Measurements from ENCODE around the gene GRIK3.

GRIK3 gene

DNA sequence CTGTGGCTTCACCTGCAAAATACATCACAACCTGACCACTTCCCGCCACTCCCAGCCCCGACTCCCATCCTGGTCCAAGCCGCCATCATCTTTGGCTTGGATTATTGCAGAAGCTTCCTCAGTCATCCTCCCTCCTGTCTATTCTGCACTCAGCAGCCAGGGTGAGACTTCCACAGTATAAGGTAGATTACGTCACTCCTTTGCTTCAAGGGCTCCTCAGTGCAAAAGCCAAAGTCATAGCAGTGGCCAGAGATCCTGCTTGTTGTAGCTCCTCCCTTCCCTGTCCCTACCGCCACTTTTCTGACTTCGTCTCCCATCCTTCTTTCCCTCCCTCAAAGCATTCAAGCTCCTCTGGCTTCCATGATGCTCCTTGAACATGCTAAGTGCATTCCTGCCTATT lies 152.8 kb downstream of the GRIK3 start:
- in situ Hi-C loops (cut with HindIII; ENCODE audit: low sequenced_read_pairs): no loop called here

GRCh38 chr1:36881068-36881405 lies 153.3 kb downstream of the GRIK3 start:
- in situ Hi-C loops (cut with HindIII; ENCODE audit: low sequenced_read_pairs): no loop called here

DNA sequence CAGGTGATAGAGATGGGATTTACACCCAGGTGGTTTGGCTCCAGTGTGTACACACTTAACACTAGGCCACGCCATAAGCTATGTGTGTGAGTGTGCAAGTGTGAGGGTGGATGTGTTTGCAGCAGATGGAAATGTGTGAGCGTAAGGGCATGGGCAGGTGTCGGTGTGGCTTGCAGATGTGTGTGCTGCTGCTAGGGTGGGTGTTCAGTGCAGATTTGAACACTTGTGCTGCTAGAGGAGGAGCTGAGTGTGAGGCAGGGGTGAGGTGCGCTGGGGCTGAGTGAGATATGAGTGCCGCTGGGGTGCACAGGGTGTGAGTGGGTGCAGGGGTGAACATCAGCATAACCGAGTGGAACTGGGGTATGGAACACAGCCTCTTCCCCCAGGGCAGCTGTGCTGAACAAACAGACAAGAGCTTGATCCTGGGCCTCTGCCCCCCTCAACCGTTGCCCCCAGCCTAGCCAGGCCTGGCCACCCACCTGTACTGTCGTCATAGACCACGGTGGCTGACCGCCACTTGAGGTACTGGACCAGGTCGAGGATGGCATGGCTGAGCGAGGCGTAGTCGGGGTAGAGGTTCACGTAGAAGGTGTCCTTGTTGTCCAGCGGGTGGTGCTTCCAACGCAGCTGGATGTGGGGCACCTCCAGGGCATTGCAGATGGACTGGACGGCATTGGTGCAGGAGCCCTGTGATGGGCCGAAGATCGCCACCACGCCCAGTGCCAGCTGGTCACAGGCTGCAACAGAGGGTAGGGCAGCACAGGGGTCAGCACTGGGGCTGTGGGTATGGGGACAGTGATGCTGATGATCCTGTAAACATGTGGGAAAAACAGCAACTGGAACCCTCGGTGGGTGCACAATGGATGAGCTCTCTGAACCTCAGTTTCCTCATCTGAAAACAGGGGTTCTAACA lies 153.9 kb downstream of the GRIK3 start:
- in situ Hi-C loops (cut with HindIII; ENCODE audit: low sequenced_read_pairs): no loop called here

- in situ Hi-C loops (cut with HindIII; ENCODE audit: low sequenced_read_pairs): no loop called here
Observed at GRCh38 chr1:36879613-36880012, 154.7 kb downstream of the GRIK3 start.

- in situ Hi-C loops (cut with HindIII; ENCODE audit: low sequenced_read_pairs): no loop called here
Observed at GRCh38 chr1:36876990-36877389, 157.3 kb downstream of the GRIK3 start.

DNA sequence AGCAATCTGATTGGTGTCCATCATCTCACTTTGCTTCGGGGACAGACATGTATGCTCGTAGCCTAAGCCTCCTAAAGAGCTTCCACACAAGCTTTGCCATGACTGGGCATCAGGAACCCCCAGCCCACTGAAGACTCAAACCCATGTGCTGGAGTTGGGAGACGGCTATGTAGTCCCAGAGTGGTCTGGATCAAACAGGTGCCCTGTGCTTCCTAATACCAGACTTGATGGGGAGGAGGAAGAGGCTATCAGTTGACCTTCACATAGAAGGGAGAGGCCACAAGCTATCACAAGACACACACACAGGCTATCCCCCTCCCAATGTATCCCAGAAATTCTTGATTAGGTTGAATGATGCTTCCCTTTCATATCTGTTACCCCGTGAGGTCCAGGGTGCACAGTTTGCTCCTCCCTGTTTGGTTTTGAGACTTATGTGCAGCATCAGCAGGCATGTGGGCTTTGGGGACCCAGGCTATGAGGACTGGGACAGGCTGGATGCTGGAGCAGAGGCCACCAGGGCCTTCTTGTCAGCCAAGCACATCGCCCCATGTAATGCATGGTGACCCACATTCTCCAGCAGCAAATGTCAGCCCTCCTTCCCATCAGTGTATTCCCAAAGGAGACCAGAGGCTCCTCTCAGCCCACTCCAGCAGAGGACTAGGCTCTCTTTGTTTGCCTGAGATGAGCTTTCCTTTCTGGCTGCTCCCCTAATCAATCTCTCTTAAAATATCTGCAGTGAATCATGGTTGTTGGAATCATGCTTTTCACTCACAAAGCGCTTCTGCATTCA lies 159.8 kb downstream of the GRIK3 start:
- in situ Hi-C loops (cut with HindIII; ENCODE audit: low sequenced_read_pairs): loop anchor here (25.0 kb wide), 1 partner anchor 388 kb away; no protein-coding TSS in a partner anchor

DNA sequence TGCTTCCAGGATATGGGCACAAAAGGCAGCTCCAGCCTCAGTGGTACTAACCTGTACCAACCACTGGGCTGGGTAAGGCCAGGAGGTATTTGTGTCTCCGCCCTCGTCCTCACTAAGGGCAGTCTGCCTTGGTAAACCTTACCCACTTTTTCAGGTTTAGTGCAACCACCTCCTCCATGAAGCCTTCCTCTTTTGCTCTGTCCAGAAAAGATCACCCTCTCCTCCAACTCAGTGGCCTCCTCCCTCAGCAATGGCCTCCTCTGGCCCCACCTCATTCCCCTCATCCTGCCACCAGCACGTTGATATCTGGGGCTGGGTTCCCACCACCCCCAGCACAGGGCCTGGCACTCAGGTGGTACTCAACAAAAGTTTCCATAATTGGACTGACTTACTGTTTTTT lies 161.5 kb downstream of the GRIK3 start:
- in situ Hi-C loops (cut with HindIII; ENCODE audit: low sequenced_read_pairs): loop anchor here (25.0 kb wide), 1 partner anchor 389 kb away; no protein-coding TSS in a partner anchor

- in situ Hi-C loops (cut with HindIII; ENCODE audit: low sequenced_read_pairs): loop anchor here (25.0 kb wide), 1 partner anchor 390 kb away; no protein-coding TSS in a partner anchor
Observed at GRCh38 chr1:36872126-36872754, 162.1 kb downstream of the GRIK3 start.

DNA sequence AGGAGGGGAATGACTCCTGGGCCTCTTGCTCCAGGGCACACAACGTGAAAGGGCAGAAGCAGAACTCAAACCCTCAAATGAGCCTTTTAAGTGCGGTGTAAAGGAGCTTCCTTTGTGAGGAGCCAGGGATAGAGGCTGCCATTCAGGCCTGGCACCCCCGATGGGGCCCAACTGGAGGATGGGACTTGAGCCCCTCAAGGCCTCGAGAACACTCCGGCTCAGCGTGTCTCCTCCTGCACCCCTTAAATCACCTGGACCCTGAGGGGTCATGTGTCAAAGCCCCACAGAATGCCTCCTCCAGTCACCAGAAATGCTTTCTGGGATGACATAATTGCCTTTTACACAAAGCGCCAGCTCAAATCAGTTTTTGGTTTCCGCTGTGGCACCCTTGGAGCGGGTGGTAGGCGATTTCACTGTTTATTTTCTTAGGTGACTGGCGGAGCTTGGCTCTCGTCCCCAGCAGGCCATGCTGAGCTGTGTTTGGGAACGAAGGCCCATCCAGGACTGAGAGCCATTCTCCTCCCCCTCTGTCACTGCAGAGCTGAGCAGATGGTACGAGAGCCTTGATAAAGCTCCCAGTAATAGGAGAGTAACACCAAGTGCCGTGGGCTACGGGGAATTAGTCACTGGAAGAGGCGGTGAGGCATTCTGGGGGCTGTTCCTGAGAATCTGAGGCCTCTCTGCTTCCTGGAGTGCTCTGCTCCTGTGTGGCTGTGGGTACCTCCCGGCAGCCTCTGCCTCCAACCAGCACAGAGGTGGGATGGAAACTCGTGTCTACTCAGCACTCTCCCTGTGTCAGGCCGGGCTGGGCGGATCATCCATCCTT lies 163.0 kb downstream of the GRIK3 start:
- in situ Hi-C loops (cut with HindIII; ENCODE audit: low sequenced_read_pairs): loop anchor here (25.0 kb wide), 1 partner anchor 391 kb away; no protein-coding TSS in a partner anchor

DNA sequence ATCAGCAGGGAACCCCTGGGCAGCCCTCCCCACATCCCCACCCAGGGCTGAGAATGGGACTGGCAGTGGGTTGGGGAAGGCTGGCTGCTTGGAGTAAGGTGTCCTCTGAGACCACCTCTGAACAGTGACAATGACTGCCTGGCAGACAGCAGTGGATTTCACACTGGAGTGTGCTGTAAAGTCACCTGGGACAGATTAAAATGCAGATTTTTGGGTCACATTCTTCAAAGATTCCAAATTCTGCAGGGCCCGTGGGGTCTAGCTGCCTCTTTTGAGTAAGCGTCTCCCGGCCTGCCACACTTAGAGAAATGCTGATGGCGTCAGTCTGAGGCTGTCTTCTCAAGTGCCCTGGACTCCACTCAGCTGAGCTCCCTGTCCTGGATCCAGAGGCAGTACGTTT lies 164.5 kb downstream of the GRIK3 start:
- in situ Hi-C loops (cut with HindIII; ENCODE audit: low sequenced_read_pairs): loop anchor here (25.0 kb wide), 1 partner anchor 392 kb away; no protein-coding TSS in a partner anchor

- in situ Hi-C loops (cut with HindIII; ENCODE audit: low sequenced_read_pairs): loop anchor here (25.0 kb wide), 1 partner anchor 393 kb away; no protein-coding TSS in a partner anchor
Observed at GRCh38 chr1:36869054-36869453, 165.3 kb downstream of the GRIK3 start.

DNA sequence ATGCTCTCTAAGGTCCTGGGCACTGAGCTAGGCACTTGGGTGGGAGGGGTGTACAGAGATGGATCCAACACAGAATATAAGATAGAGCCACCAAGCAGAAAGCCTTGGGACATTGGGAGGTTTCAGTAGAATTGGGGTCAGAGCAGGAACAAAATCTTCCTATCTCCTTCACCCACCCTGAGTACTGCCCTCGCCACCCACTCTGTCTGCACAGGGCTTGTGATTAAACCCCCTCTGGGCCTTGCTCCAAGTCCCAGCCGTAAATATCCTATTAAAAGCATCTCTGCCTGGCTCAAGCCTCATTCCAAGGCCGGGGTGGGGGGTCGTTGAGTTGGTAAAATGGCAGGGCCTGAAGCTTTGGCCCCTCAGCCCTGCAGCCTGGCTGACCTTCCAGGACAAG lies 166.7 kb downstream of the GRIK3 start:
- in situ Hi-C loops (cut with HindIII; ENCODE audit: low sequenced_read_pairs): loop anchor here (25.0 kb wide), 1 partner anchor 395 kb away; no protein-coding TSS in a partner anchor

GRCh38 chr1:36866169-36866814 lies 168.0 kb downstream of the GRIK3 start:
- in situ Hi-C loops (cut with HindIII; ENCODE audit: low sequenced_read_pairs): loop anchor here (25.0 kb wide), 1 partner anchor 396 kb away; no protein-coding TSS in a partner anchor

DNA sequence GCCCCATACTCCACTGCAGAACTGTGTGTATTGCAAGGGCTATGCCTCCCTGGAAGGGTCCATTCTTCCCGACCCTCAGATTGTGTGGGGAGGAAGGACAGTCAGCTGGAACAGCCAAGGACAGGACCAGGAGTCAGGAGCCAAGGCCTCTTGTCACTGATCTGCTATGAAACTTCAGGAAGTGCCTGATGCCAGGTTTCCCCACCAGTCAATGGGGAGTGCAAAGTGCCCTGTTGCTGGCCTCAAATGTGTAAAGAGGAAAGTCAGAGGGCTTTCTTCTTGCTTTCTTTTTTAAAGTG lies 168.8 kb downstream of the GRIK3 start:
- in situ Hi-C loops (cut with HindIII; ENCODE audit: low sequenced_read_pairs): loop anchor here (25.0 kb wide), 1 partner anchor 397 kb away; no protein-coding TSS in a partner anchor

DNA sequence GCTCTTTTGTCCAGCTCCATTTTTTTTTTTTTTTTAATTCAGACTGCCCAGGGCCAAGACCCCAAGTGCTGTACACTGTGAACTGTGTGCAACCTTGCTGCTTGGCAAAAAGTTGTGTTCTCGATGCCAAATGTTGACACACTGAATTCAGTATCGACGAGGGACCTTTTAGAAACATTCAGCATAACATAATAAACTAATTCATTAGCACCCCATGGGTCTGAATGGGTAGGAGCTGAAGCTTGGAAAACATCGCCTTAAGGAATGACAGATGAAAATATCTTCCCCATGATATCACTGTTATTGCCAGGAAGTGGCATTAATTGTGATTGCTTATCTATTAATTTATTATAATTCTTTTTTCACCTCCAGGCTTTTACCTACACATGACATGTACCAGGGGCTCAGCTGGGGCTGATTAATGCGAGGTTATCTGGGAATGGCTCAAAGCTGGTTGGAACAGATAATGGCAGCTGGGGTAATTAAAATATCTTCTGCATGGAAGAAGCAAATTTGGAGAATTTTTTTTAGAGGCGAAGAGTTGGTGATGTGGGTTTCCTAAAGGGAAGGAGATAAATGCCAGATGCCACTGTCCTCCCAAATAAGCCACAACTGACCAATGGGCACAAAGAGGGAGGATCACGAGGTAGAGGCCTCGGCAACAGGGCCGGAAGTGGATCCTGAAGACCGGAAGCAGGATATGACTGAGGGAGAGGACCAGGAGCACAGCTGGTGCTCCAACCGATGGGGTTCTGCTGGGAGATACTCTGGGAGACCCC lies 169.3 kb downstream of the GRIK3 start:
- in situ Hi-C loops (cut with HindIII; ENCODE audit: low sequenced_read_pairs): loop anchor here (5.0 to 25.0 kb wide), 2 partner anchors 168 to 397 kb away; no protein-coding TSS in a partner anchor

- in situ Hi-C loops (cut with HindIII; ENCODE audit: low sequenced_read_pairs): loop anchor here (5.0 to 25.0 kb wide), 2 partner anchors 167 to 398 kb away; no protein-coding TSS in a partner anchor
Observed at GRCh38 chr1:36864182-36864822, 170.0 kb downstream of the GRIK3 start.

DNA sequence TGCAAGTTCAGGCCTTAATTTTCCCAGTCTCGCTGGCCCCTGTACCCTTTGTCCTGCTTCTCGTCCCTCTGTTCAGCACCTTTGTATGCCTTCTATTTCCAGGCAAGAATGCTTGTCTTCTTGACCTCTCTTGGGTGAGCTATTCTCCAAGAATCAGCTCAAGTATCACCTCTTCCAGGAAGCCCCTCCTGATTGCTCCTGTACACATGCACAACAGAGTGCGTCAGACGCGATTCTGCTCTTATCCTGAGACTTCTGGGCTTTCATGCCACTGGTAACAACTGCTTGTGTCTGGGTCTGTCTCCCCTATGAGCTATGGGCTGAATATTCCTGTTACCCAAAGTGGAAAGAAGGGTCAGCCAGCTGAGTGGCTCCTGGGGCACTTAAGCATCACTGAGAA lies 170.8 kb downstream of the GRIK3 start:
- in situ Hi-C loops (cut with HindIII; ENCODE audit: low sequenced_read_pairs): loop anchor here (5.0 to 25.0 kb wide), 2 partner anchors 166 to 399 kb away; no protein-coding TSS in a partner anchor

DNA sequence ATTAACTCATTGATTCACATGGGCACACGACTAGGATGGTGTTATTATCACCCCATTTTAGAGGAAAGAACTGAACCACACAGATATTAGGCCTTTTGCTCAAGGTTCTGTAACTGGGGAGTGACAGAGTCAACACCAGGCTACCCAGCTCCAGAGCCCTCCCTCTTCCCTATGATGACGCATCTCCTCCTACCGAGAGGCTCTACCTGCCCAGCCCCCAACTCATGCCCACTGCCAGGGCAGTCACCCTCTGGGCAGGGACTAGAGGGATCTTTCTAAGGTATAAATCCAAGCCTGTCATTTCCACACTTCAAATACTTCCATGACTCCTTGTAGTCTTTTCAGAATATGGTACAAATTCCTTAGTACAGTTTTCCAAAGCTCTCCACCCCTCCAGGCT lies 171.3 kb downstream of the GRIK3 start:
- in situ Hi-C loops (cut with HindIII; ENCODE audit: low sequenced_read_pairs): loop anchor here (5.0 to 25.0 kb wide), 2 partner anchors 166 to 399 kb away; no protein-coding TSS in a partner anchor

Measured in DLD1 (cell line).